Astrocyte (in vitro differentiated cells and primary cell): ENCODE data around the gene SARS2. TPM values are rescaled to one million over a fixed set of nuclear protein-coding genes. Genes with fewer than 3 reads are reported as not detected.

Source experiments
- DNase-seq: peaks from one replicate; pipeline ENCODE4 v3.0.0-alpha.2; 2010; ENCODE audit warnings: low read depth
- FAIRE-seq: peaks from 2 replicates; lab custom pipeline; 2011; peaks lifted over from hg19 to GRCh38; lab: Jason Lieb, UNC
- H2AFZ ChIP-seq: 2 replicates; pipeline ENCODE4 v1.6.0; 2012; ENCODE audit warnings: low read depth, low read length, inconsistent platforms
- H3K27ac ChIP-seq: 2 replicates; pipeline ENCODE4 v1.5.1; 2011; ENCODE audit warnings: low read depth, low read length, inconsistent platforms
- H3K27me3 ChIP-seq: 2 replicates; pipeline ENCODE4 v1.6.0; 2011; ENCODE audit warnings: low read length, inconsistent platforms; ENCODE audit not compliant: insufficient read depth
- H3K36me3 ChIP-seq: 2 replicates; pipeline ENCODE4 v1.5.1; 2011; ENCODE audit warnings: low read length, inconsistent platforms; ENCODE audit not compliant: insufficient read depth
- H3K4me1 ChIP-seq: 2 replicates; pipeline ENCODE4 v1.5.1; 2011; ENCODE audit warnings: low read length, inconsistent platforms; ENCODE audit not compliant: insufficient read depth
- H3K4me2 ChIP-seq: 2 replicates; pipeline ENCODE4 v1.6.0; 2012; ENCODE audit warnings: low read length, inconsistent platforms
- H3K4me3 ChIP-seq: 2 replicates; pipeline ENCODE4 v1.5.1; 2011; ENCODE audit warnings: low read depth, mild to moderate bottlenecking, low read length, inconsistent platforms; ENCODE audit not compliant: insufficient read depth
- H3K79me2 ChIP-seq: 2 replicates; pipeline ENCODE4 v1.6.0; 2012; ENCODE audit warnings: mild to moderate bottlenecking, low read length, inconsistent platforms; ENCODE audit not compliant: insufficient read depth
- H3K9ac ChIP-seq: 2 replicates; pipeline ENCODE4 v1.6.0; 2012; ENCODE audit warnings: mild to moderate bottlenecking, low read length, inconsistent platforms
- H3K9me3 ChIP-seq: 2 replicates; pipeline ENCODE4 v1.5.1; 2012; ENCODE audit warnings: low read depth, mild to moderate bottlenecking, low read length, inconsistent platforms; ENCODE audit not compliant: insufficient read depth
- H4K20me1 ChIP-seq: 2 replicates; pipeline ENCODE4 v1.6.0; 2012; ENCODE audit warnings: low read length, inconsistent platforms; ENCODE audit not compliant: insufficient read depth
- H3K27ac Mint-ChIP-seq: one replicate; pipeline ENCODE4 v1.8.0; 2021; ENCODE audit warnings: mild to moderate bottlenecking, mixed read lengths; ENCODE audit not compliant: unreplicated experiment
- H3K27me3 Mint-ChIP-seq: one replicate; pipeline ENCODE4 v1.8.0; 2021; ENCODE audit warnings: low read depth, mixed read lengths; ENCODE audit not compliant: unreplicated experiment
- H3K36me3 Mint-ChIP-seq: one replicate; pipeline ENCODE4 v1.8.0; 2021; ENCODE audit warnings: low read depth, mixed read lengths; ENCODE audit not compliant: unreplicated experiment
- H3K4me1 Mint-ChIP-seq: one replicate; pipeline ENCODE4 v1.8.0; 2021; ENCODE audit warnings: low read depth, mixed read lengths; ENCODE audit not compliant: unreplicated experiment
- H3K4me3 Mint-ChIP-seq: one replicate; pipeline ENCODE4 v1.8.0; 2021; ENCODE audit warnings: mild to moderate bottlenecking, moderate library complexity, mixed read lengths; ENCODE audit not compliant: unreplicated experiment
- H3K9me3 Mint-ChIP-seq: one replicate; pipeline ENCODE4 v1.8.0; 2021; ENCODE audit warnings: mild to moderate bottlenecking, mixed read lengths; ENCODE audit not compliant: unreplicated experiment
- CTCF ChIP-seq: IDR thresholded peaks from 2 replicates; pipeline ENCODE4 v1.5.1; 2011; ENCODE audit warnings: low read depth, mild to moderate bottlenecking, inconsistent platforms, low read length, moderate library complexity; ENCODE audit not compliant: insufficient read depth
- EZH2 ChIP-seq: IDR thresholded peaks from 2 replicates; pipeline ENCODE4 v1.6.1; 2012; ENCODE audit warnings: mild to moderate bottlenecking, low read length, inconsistent platforms; ENCODE audit not compliant: insufficient read depth
- total RNA-seq: library from RNA; stranded (reverse); gene quantifications from 2 replicates; pipeline ENCODE4 v1.2.1, GENCODE V29; 2021

SARS2 gene
- total RNA-seq, 1 donor from 2014 or later = 24.8 TPM

DNA sequence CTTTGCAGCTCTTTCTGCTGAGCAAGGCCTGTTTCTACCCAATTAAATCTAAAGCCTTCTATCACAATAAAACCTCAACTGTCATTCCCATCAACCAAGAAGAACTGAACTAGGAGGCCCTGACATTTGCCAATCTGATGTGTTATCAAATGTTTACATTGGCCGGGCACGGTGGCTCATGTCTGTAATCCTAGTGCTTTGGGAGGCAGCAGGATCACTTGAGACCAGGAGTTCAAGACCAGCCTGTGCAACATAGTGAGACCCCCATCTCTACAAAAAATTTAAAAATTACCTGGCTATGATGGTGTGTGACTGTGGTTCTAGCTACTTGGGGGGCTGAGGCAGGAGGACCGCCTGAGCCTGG, 47.7 kb upstream of the SARS2 start:
- FAIRE-seq = no peak

DNA sequence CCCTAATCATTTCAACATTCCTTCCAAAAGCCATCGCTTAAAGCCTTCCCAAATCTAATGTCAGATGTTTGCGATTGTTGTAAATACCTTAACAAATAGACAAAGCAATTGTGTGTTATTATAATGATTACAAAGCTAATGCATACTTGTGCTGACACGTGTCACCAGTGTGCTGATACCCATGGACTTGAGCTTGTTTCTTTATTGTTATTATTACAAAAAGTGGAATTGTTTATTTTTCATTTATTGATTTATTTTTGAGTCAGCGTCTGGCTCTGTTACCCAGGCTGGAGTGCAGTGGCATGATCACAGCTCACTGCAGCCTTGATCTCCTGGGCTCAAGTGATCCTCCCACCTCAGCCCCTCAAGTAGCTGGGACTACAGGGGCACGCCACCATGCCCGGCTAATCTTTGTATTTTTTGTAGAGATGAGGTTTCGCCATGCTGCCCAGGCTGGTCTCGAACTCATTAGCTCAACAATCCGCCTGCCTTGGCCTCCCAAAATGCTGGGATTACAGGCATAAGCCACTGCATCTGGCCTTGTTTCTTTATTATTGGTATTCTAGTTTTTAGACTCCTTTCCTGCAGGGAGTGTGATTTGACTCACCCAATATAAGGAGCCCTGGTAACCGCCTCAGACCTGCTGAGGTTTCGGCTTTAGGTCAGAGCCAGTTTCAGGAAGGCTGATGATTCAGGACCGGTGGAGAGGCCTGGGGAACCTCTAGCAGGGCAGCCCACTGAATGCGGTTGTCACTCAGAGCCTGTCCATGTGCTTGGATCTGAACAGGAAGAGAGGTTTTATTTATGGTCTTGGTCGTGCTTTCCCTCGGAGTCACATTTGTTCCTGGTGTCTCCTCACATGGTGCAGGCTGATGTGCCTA, 47.1 kb upstream of the SARS2 start:
- H3K4me3 Mint-ChIP-seq = no peak overlapping the region
- H3K27me3 Mint-ChIP-seq = no peaks in the 10 kb centered on the region
- Histone ChIP-seq H3K4me3 (no peak overlapping the region), H3K9me3 (peaks cover 9% of the 10 kb centered on the region), H3K4me2 (no peak overlapping the region), H3K9ac (no peak overlapping the region), H3K4me1 (peaks cover 14% of the 10 kb centered on the region), H3K27me3 (no peaks in the 10 kb centered on the region), H3K27ac (no peak overlapping the region), H4K20me1 (no peaks in the 10 kb centered on the region), H3K36me3 (no peaks in the 10 kb centered on the region), H2AFZ (no peak overlapping the region), H3K79me2 (peaks cover 6% of the 10 kb centered on the region)
- H3K4me1 Mint-ChIP-seq = peaks cover 15% of the 10 kb centered on the region
- peak; percentile 35 for DNase-seq
- peak overlapping the region; percentile 47 for H3K27ac Mint-ChIP-seq
- TF ChIP-seq EZH2 (no peak), CTCF (no peak)
- FAIRE-seq = no peak
- H3K9me3 Mint-ChIP-seq = peaks cover 5% of the 10 kb centered on the region
- H3K36me3 Mint-ChIP-seq = peaks cover 1% of the 10 kb centered on the region

More for the DNA sequence above, 47.7 kb upstream of the SARS2 start:
- Histone ChIP-seq H4K20me1 (no peaks in the 10 kb centered on the region), H3K79me2 (peaks cover 4% of the 10 kb centered on the region), H3K4me3 (no peak overlapping the region), H3K27me3 (no peaks in the 10 kb centered on the region), H3K4me1 (peaks cover 14% of the 10 kb centered on the region), H3K36me3 (no peaks in the 10 kb centered on the region), H2AFZ (no peak overlapping the region), H3K27ac (no peak overlapping the region), H3K9ac (no peak overlapping the region), H3K4me2 (no peak overlapping the region), H3K9me3 (peaks cover 9% of the 10 kb centered on the region)
- DNase-seq = no peak
- Mint-ChIP-seq H3K4me1 (peaks cover 15% of the 10 kb centered on the region), H3K36me3 (peaks cover 1% of the 10 kb centered on the region), H3K4me3 (no peak overlapping the region), H3K27me3 (no peaks in the 10 kb centered on the region), H3K9me3 (peaks cover 5% of the 10 kb centered on the region), H3K27ac (no peak overlapping the region)
- TF ChIP-seq CTCF (no peak), EZH2 (no peak)

DNA sequence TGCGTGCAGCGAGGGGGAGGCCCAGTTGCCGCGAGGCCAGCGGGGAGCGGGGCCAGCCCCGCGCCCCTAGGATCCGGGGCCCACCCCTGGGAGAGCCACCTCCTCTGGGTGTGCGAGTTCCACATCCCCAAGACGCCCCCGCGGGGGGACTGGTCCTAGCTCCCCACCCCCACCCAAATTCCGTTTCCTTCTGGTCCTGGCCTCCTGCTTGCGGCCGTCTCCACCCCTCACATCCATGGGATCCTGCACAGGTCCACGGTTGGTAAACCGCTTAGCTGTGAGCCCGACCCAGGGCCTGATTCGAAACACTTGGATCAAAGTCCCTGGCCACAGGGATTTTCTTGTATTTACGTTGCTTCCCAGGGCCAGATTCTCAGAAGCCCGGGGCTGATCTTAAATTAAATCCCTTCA, 45.3 kb upstream of the SARS2 start:
- peaks cover 10% of the 10 kb centered on the region for H3K79me2 ChIP-seq
- H4K20me1 ChIP-seq = peaks cover 6% of the 10 kb centered on the region
- FAIRE-seq = no peak
- H3K36me3 ChIP-seq = no peaks in the 10 kb centered on the region
- peak; percentile 36 for DNase-seq
- H3K27me3 ChIP-seq = no peaks in the 10 kb centered on the region
- H3K36me3 Mint-ChIP-seq = peaks cover 1% of the 10 kb centered on the region
- H3K27ac Mint-ChIP-seq = peak overlapping the region; percentile 94
- H3K4me1 Mint-ChIP-seq = peaks cover 15% of the 10 kb centered on the region
- H3K9me3 Mint-ChIP-seq = peaks cover 5% of the 10 kb centered on the region
- peak overlapping the region; percentile 81 for H2AFZ ChIP-seq
- no peaks in the 10 kb centered on the region for H3K27me3 Mint-ChIP-seq
- H3K9ac ChIP-seq = peak overlapping the region; percentile 78
- peak overlapping the region; percentile 95 for H3K4me2 ChIP-seq
- peaks cover 5% of the 10 kb centered on the region for H3K9me3 ChIP-seq
- H3K4me1 ChIP-seq = peaks cover 14% of the 10 kb centered on the region
- peak overlapping the region; percentile 55 for H3K4me3 ChIP-seq
- no peak for TF ChIP-seq CTCF
- TF ChIP-seq EZH2 = no peak
- H3K4me3 Mint-ChIP-seq = peak overlapping the region; percentile 93
- peak overlapping the region; percentile 57 for H3K27ac ChIP-seq
